ENCODE data around the gene PCYT2. TPM values are rescaled to one million over a fixed set of nuclear protein-coding genes. Genes with fewer than 3 reads are reported as not detected.

PCYT2 gene
- total RNA-seq, 1 experiment from 2014 or later, result 31.4 TPM

- H3K27me3 Mint-ChIP-seq (ENCODE audit: low read depth), result no peaks in the 10 kb centered on the region
- ChIA-PET POLR2A (interaction anchor here (0.6 kb wide), 1 partner anchor 48 kb away, joined by 3 read pairs; no protein-coding TSS in a partner anchor), CTCF (no interaction called here)
- H3K9me3 Mint-ChIP-seq, result no peaks in the 10 kb centered on the region
- H3K27ac Mint-ChIP-seq, result peak overlapping the region; percentile 32; the same call in 1 of the 2 replicates
- TF ChIP-seq CREM (CRISPR knock-in tag; IDR thresholded peaks at IDR 0.05) (no peak), SMAD3 (CRISPR knock-in tag; IDR thresholded peaks at IDR 0.05; ENCODE audit: borderline replicate concordance) (no peak), SOX15 (CRISPR knock-in tag; IDR thresholded peaks at IDR 0.05) (no peak), NFE2L1 (CRISPR knock-in tag; IDR thresholded peaks at IDR 0.05) (no peak), ATF3 (CRISPR knock-in tag; conservative IDR thresholded peaks at IDR 0.05) (no peak), FOXJ3 (CRISPR knock-in tag; IDR thresholded peaks at IDR 0.05; ENCODE audit: borderline replicate concordance) (no peak), HMGA2 (CRISPR knock-in tag; IDR thresholded peaks at IDR 0.05) (no peak), ATF1 (CRISPR knock-in tag; IDR thresholded peaks at IDR 0.05) (no peak), ZNF263 (CRISPR knock-in tag; IDR thresholded peaks at IDR 0.05; ENCODE audit: low read depth) (no peak)
- H3K4me1 Mint-ChIP-seq, result no peaks in the 10 kb centered on the region
- H3K36me3 Mint-ChIP-seq, result peaks cover 25% of the 10 kb centered on the region
- no peak for DNase-seq (ENCODE audit: low spot score)
- no peak overlapping the region for H3K4me3 Mint-ChIP-seq
- no peak for ATAC-seq
Measured at GRCh38 chr17:81879121-81879520, 32.1 kb downstream of the PCYT2 start.

- H3K27me3 Mint-ChIP-seq (ENCODE audit: low read depth), result no peaks in the 10 kb centered on the region
- no peaks in the 10 kb centered on the region for H3K9me3 Mint-ChIP-seq
- peaks cover 22% of the 10 kb centered on the region for H3K36me3 Mint-ChIP-seq
- no peak for TF ChIP-seq USF1 (CRISPR knock-in tag; IDR thresholded peaks at IDR 0.05)
- TF ChIP-seq FOXJ3 (CRISPR knock-in tag; IDR thresholded peaks at IDR 0.05; ENCODE audit: borderline replicate concordance), result no peak
- no peak for TF ChIP-seq ZBTB43 (CRISPR knock-in tag; IDR thresholded peaks at IDR 0.05)
- TF ChIP-seq ESRRA (CRISPR knock-in tag; IDR thresholded peaks at IDR 0.05; ENCODE audit: borderline replicate concordance), result no peak
- TF ChIP-seq STAT6 (CRISPR knock-in tag; conservative IDR thresholded peaks at IDR 0.05; ENCODE audit: low read depth), result no peak
- no peak for TF ChIP-seq E2F1 (CRISPR knock-in tag; IDR thresholded peaks at IDR 0.05)
- no peak for TF ChIP-seq E2F5 (CRISPR knock-in tag; IDR thresholded peaks at IDR 0.05)
- no peak for TF ChIP-seq GTF2I (CRISPR knock-in tag; conservative IDR thresholded peaks at IDR 0.05)
- no peak for ATAC-seq
- ChIA-PET CTCF (no interaction called here), POLR2A (no interaction called here)
- DNase-seq (ENCODE audit: low spot score), result no peak
- no peak overlapping the region for H3K4me3 Mint-ChIP-seq
- H3K27ac Mint-ChIP-seq, result no peak overlapping the region
- H3K4me1 Mint-ChIP-seq, result no peaks in the 10 kb centered on the region
Measured at GRCh38 chr17:81878294-81878693, 32.9 kb downstream of the PCYT2 start.
